ENCODE results near the gene GATA6.

GATA6 gene

GRCh38 chr18:22197668-22198067 is 28.3 kb downstream of the GATA6 start:
- no peak for TF ChIP-seq CTCF (IDR thresholded peaks at IDR 0.05; ENCODE audit: borderline replicate concordance, insufficient read depth, low read depth, low read length)
- no peak overlapping the region for H3K4me3 ChIP-seq (ENCODE audit: low read depth, low read length)

- no peak for TF ChIP-seq CTCF (IDR thresholded peaks at IDR 0.05; ENCODE audit: borderline replicate concordance, insufficient read depth, low read depth, low read length)
Measured at GRCh38 chr18:22198163-22198562, 28.8 kb downstream of the GATA6 start.

DNA sequence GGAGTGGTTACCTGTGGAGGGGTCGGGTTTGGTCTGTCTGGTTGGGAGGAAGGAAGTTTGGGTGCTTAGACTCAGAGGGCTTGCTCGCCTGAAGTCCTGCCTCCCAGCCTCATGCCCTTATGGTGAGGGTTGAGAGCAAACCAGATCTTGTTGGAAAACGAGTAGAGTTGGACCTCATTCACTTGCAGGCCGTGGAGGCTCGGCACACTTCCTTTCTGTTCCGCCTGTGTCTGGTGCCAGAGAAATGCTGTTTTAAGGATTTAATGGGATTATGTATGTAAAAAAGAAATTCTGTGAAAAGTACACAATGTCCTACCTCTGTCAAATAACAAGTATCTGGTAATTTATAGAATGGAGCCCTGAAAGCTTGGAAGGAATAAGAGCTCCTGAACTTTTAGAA is 29.6 kb downstream of the GATA6 start:
- no peak overlapping the region for H3K4me3 ChIP-seq (ENCODE audit: low read depth, low read length)
- no peak for TF ChIP-seq CTCF (IDR thresholded peaks at IDR 0.05; ENCODE audit: borderline replicate concordance, insufficient read depth, low read depth, low read length)

More at GRCh38 chr18:22198163-22198562, 28.8 kb downstream of the GATA6 start:
- H3K4me3 ChIP-seq (ENCODE audit: low read depth, low read length), result no peak overlapping the region

GRCh38 chr18:22200611-22201225 is 31.3 kb downstream of the GATA6 start:
- no peak for TF ChIP-seq CTCF (IDR thresholded peaks at IDR 0.05; ENCODE audit: borderline replicate concordance, insufficient read depth, low read depth, low read length)
- H3K4me3 ChIP-seq (ENCODE audit: low read depth, low read length), result no peak overlapping the region

- no peak for TF ChIP-seq CTCF (IDR thresholded peaks at IDR 0.05; ENCODE audit: borderline replicate concordance, insufficient read depth, low read depth, low read length)
- H3K4me3 ChIP-seq (ENCODE audit: low read depth, low read length), result no peak overlapping the region
Measured at GRCh38 chr18:22203035-22203434, 33.6 kb downstream of the GATA6 start.

DNA sequence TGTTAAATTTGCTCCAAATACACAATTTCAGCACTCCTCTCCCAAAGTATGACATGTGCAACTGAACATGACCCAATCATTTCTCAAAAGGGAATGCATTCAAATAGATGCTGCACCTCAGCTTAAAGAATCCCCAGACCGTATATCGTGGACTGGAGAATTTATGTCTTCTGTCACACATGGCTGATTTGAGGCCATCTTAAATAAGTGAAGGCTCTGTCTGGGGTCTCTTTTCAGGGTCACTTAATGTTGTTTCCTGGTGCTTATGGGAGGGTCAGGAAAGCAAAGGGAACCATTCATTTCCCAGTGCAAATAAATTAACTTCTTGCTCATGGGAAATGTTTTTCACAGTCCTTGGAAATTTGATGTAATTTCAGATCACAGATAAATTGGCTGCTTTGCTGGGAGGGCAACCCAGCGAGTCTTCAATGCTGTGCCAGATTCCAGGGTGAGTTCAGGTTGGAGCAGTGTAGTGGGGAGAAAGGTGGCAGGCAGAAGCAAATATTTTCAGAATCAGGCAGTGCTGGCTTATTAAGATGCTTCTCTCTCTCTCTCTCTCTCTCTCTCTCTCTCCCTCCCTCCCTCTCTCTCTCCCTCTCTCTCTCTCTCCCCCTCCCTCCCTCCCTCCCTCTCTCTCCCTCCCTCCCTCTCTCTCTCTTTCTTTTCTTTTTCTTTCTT is 34.3 kb downstream of the GATA6 start:
- no peak for TF ChIP-seq CTCF (IDR thresholded peaks at IDR 0.05; ENCODE audit: borderline replicate concordance, insufficient read depth, low read depth, low read length)
- H3K4me3 ChIP-seq (ENCODE audit: low read depth, low read length), result no peak overlapping the region

GRCh38 chr18:22204214-22204536 is 34.8 kb downstream of the GATA6 start:
- no peak overlapping the region for H3K4me3 ChIP-seq (ENCODE audit: low read depth, low read length)
- no peak for TF ChIP-seq CTCF (IDR thresholded peaks at IDR 0.05; ENCODE audit: borderline replicate concordance, insufficient read depth, low read depth, low read length)
